ENCODE data around the gene RADIL. TPM values are rescaled to one million over a fixed set of nuclear protein-coding genes. Genes with fewer than 3 reads are reported as not detected.

Gene RADIL
- total RNA-seq, 4 donors from 2014 or later = 23.2 to 31.0 (median 27.1) TPM

- H3K27ac ChIP-seq = peak overlapping the region in 1 of 4 donors; percentile 57
- DNase-seq (ENCODE audit: low spot score in 2 of 2) = no peak
- H3K36me3 ChIP-seq = peaks cover 0 to 62% (median 12%) of the 10 kb centered on the region in 3 donors
- no peak for TF ChIP-seq CTCF (IDR thresholded peaks at IDR 0.05)
- no peak for TF ChIP-seq POLR2A (IDR thresholded peaks at IDR 0.05)
- peak in 1 of 2 donors; percentile 59 for TF ChIP-seq EP300 (IDR thresholded peaks at IDR 0.05)
- no peak overlapping the region for H3K4me3 ChIP-seq
- no peaks in the 10 kb centered on the region for H3K27me3 ChIP-seq
- H3K4me1 ChIP-seq = peaks cover 0 to 5% (median 0%) of the 10 kb centered on the region in 4 donors
- WGBS, 2 donors = 87% methylated on average over 37 of the region's 37 CpGs
- H3K9me3 ChIP-seq = no peaks in the 10 kb centered on the region
Observed at GRCh38 chr7:4766666-4767519, 116.6 kb downstream of the RADIL start.

GRCh38 chr7:4765776-4766490, 117.6 kb downstream of the RADIL start:
- WGBS, 2 donors = 72 to 83% methylated on average over 20 to 23 of the region's 23 CpGs
- Histone ChIP-seq H3K36me3 (peaks cover 0 to 71% (median 12%) of the 10 kb centered on the region in 3 donors), H3K27me3 (no peaks in the 10 kb centered on the region), H3K4me1 (peaks cover 0 to 5% (median 0%) of the 10 kb centered on the region in 4 donors), H3K9me3 (no peaks in the 10 kb centered on the region), H3K27ac (peak overlapping the region in 1 of 4 donors; percentile 57), H3K4me3 (no peak overlapping the region)
- TF ChIP-seq POLR2A (IDR thresholded peaks at IDR 0.05) (no peak), EP300 (IDR thresholded peaks at IDR 0.05) (no peak), CTCF (IDR thresholded peaks at IDR 0.05) (peak in 2 of 5 experiments; percentile 13 to 25)
- DNase-seq (ENCODE audit: low spot score in 2 of 2) = no peak

- Histone ChIP-seq H3K36me3 (peaks cover 0 to 86% (median 19%) of the 10 kb centered on the region in 3 donors), H3K27ac (no peak overlapping the region), H3K4me3 (no peak overlapping the region), H3K27me3 (no peaks in the 10 kb centered on the region), H3K9me3 (no peaks in the 10 kb centered on the region), H3K4me1 (peaks cover 0 to 5% (median 0%) of the 10 kb centered on the region in 4 donors)
- TF ChIP-seq POLR2A (IDR thresholded peaks at IDR 0.05) = no peak
- TF ChIP-seq EP300 (IDR thresholded peaks at IDR 0.05) = no peak
- no peak for TF ChIP-seq CTCF (IDR thresholded peaks at IDR 0.05)
- DNase-seq (ENCODE audit: low spot score in 2 of 2) = no peak
- WGBS, 2 donors = 83 to 85% methylated on average over 28 to 35 of the region's 35 CpGs
Observed at GRCh38 chr7:4764402-4765007, 119.0 kb downstream of the RADIL start.

GRCh38 chr7:4763794-4764185, 119.7 kb downstream of the RADIL start:
- H3K27me3 ChIP-seq = no peaks in the 10 kb centered on the region
- H3K4me1 ChIP-seq = peaks cover 0 to 5% (median 0%) of the 10 kb centered on the region in 4 donors
- H3K9me3 ChIP-seq = no peaks in the 10 kb centered on the region
- no peak for DNase-seq (ENCODE audit: low spot score in 2 of 2)
- peaks cover 0 to 93% (median 21%) of the 10 kb centered on the region in 3 donors for H3K36me3 ChIP-seq
- TF ChIP-seq POLR2A (IDR thresholded peaks at IDR 0.05) (no peak), CTCF (IDR thresholded peaks at IDR 0.05) (no peak), EP300 (IDR thresholded peaks at IDR 0.05) (no peak)
- no peak overlapping the region for H3K4me3 ChIP-seq
- no peak overlapping the region for H3K27ac ChIP-seq
- WGBS, 2 donors = 92 to 95% methylated on average over 21 of the region's 21 CpGs

Data from tibial nerve (tissue), 4 donors.